ENCODE data around the gene TGFBR3. TPM values are rescaled to one million over a fixed set of nuclear protein-coding genes. Genes with fewer than 3 reads are reported as not detected.

Gene TGFBR3
- total and polyA plus RNA-seq, 2 of the 13 experiments (the other 11 are each of a cell fraction or from before 2014, with no cell fraction given) = 76.5 to 195 TPM

- TF ChIP-seq POGK (CRISPR knock-in tag; conservative IDR thresholded peaks at IDR 0.05) = no peak
- TF ChIP-seq, protein P1, sequence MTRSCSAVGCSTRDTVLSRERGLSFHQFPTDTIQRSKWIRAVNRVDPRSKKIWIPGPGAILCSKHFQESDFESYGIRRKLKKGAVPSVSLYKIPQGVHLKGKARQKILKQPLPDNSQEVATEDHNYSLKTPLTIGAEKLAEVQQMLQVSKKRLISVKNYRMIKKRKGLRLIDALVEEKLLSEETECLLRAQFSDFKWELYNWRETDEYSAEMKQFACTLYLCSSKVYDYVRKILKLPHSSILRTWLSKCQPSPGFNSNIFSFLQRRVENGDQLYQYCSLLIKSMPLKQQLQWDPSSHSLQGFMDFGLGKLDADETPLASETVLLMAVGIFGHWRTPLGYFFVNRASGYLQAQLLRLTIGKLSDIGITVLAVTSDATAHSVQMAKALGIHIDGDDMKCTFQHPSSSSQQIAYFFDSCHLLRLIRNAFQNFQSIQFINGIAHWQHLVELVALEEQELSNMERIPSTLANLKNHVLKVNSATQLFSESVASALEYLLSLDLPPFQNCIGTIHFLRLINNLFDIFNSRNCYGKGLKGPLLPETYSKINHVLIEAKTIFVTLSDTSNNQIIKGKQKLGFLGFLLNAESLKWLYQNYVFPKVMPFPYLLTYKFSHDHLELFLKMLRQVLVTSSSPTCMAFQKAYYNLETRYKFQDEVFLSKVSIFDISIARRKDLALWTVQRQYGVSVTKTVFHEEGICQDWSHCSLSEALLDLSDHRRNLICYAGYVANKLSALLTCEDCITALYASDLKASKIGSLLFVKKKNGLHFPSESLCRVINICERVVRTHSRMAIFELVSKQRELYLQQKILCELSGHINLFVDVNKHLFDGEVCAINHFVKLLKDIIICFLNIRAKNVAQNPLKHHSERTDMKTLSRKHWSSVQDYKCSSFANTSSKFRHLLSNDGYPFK (CRISPR knock-in tag; IDR thresholded peaks at IDR 0.05; ENCODE audit: borderline replicate concordance) = 0 out of 2 replicates have a peak, but pooled peaks have one; percentile 14
- TF ChIP-seq RXRB (CRISPR knock-in tag; IDR thresholded peaks at IDR 0.05; ENCODE audit: borderline replicate concordance) = 0 out of 2 replicates have a peak, but pooled peaks have one; percentile 14
- no peak for TF ChIP-seq ZFAT (CRISPR knock-in tag; conservative IDR thresholded peaks at IDR 0.05)
- TF ChIP-seq ZBTB37 (CRISPR knock-in tag; IDR thresholded peaks at IDR 0.05) = peak; percentile 93
- TF ChIP-seq NR0B2 (CRISPR knock-in tag; IDR thresholded peaks at IDR 0.05) = no peak
- 0 out of 2 replicates have a peak, but pooled peaks have one; percentile 25 for TF ChIP-seq ZSCAN21 (CRISPR knock-in tag; IDR thresholded peaks at IDR 0.05; ENCODE audit: borderline replicate concordance)
- no peak for TF ChIP-seq POLR2AphosphoS2 (IDR thresholded peaks at IDR 0.05; ENCODE audit: low read depth, low read length)
- no peak for TF ChIP-seq TCF12 (IDR thresholded peaks at IDR 0.05)
- TF ChIP-seq TCF12 (CRISPR knock-in tag; IDR thresholded peaks at IDR 0.05) = no peak
- no peak for TF ChIP-seq NONO (IDR thresholded peaks at IDR 0.05)
- TF ChIP-seq NONO (CRISPR knock-in tag; conservative IDR thresholded peaks at IDR 0.05) = no peak
- TF ChIP-seq, protein P2, sequence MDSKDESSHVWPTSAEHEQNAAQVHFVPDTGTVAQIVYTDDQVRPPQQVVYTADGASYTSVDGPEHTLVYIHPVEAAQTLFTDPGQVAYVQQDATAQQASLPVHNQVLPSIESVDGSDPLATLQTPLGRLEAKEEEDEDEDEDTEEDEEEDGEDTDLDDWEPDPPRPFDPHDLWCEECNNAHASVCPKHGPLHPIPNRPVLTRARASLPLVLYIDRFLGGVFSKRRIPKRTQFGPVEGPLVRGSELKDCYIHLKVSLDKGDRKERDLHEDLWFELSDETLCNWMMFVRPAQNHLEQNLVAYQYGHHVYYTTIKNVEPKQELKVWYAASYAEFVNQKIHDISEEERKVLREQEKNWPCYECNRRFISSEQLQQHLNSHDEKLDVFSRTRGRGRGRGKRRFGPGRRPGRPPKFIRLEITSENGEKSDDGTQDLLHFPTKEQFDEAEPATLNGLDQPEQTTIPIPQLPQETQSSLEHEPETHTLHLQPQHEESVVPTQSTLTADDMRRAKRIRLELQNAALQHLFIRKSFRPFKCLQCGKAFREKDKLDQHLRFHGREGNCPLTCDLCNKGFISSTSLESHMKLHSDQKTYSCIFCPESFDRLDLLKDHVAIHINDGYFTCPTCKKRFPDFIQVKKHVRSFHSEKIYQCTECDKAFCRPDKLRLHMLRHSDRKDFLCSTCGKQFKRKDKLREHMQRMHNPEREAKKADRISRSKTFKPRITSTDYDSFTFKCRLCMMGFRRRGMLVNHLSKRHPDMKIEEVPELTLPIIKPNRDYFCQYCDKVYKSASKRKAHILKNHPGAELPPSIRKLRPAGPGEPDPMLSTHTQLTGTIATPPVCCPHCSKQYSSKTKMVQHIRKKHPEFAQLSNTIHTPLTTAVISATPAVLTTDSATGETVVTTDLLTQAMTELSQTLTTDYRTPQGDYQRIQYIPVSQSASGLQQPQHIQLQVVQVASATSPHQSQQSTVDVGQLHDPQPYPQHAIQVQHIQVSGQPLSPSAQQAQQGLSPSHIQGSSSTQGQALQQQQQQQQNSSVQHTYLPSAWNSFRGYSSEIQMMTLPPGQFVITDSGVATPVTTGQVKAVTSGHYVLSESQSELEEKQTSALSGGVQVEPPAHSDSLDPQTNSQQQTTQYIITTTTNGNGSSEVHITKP (CRISPR knock-in tag; IDR thresholded peaks at IDR 0.05; ENCODE audit: low read depth) = peak; percentile 77
- TF ChIP-seq SOX5 (CRISPR knock-in tag; IDR thresholded peaks at IDR 0.05; ENCODE audit: borderline replicate concordance) = peak; percentile 17; the same call in 1 of the 2 replicates
- no peak for TF ChIP-seq RFXAP (CRISPR knock-in tag; IDR thresholded peaks at IDR 0.05; ENCODE audit: borderline replicate concordance)
Observed at GRCh38 chr1:91830242-91831131, 55.5 kb downstream of the TGFBR3 start (continued).
